HG02852 (cell line): ENCODE data around the gene MDFI.
"Not testable (repeated sequence)": the region's sequence is repeated elsewhere in the genome, so short reads cannot be mapped to it uniquely, and the experiment has no call there.

Experiments used
- ATAC-seq: cut with Tn5 transposase; IDR thresholded peaks from one replicate; pipeline ENCODE4 v1.9.1; 2021; ENCODE audit warnings: mild to moderate bottlenecking, moderate library complexity; ENCODE audit not compliant: unreplicated experiment

Gene MDFI

DNA sequence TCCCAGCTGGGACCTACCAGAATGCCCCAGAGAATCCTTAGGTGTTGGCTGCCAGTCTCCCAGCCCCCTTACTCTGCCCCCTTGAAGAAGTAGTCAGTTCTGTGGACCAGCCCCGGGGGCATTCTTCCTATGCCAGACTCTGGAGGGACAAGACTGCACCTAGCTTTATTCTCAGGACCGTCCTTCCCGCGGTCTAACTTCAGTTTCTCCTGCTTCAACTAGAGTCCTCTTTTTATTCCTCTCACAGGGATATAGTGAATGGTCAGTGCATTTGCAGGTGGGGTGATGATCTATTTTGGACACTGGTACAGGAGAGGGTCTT is 35.9 kb upstream of the MDFI start:
- ATAC-seq = no peak

DNA sequence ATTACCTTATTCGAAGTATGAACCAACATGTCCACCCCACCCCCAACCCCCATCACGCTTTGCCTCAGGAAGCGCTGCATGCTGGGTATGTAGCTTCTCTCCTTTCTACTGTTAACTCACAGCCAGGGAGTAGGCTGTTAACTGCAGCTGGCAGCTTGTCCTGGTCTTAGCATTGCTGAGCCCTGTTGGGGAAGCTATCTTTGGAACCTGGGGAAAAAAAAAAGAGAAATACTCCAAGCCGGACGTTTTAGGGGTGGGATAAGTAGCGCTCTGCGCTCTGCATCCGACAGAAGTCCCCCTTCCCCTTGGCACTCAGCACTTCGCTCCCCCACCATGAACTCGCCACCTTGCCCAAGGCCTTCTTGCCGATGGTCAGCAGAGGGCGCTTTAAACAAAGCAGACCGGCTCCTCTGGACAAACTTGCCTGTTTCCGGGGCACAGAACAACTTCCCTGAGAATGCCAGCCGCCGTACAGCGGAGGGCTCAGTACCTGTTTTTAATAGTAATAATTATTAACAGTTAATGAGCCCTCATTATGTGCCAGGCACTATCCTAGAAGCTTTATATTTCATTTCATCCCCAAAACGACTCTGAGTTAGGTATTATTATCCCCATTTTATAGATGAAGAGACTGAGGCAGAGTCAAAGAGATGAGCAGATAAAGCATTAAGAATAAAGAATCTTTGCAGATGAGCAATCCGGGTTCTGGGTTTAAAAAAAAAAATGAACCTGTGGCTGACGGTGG is 35.2 kb upstream of the MDFI start:
- ATAC-seq = no peak

DNA sequence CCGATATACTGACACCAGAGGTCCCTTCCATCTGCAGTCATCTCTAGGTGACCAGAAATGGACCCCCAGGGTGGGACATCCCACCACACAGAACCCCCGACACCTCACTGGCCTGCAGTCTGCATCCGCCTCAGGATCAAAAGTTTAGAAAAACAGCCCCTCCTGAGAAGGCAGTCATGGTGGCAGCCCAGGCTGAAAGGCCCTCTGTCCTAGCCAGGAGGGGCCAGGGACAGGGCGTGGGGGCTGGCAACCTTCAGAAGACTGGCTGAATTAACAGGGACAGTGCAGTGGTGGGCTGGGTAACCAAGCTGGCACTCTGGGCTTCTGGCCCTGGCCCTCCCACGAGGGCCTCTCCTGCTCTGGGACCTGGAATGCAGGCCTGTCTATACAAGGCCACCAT is 34.3 kb upstream of the MDFI start:
- no peak for ATAC-seq

DNA sequence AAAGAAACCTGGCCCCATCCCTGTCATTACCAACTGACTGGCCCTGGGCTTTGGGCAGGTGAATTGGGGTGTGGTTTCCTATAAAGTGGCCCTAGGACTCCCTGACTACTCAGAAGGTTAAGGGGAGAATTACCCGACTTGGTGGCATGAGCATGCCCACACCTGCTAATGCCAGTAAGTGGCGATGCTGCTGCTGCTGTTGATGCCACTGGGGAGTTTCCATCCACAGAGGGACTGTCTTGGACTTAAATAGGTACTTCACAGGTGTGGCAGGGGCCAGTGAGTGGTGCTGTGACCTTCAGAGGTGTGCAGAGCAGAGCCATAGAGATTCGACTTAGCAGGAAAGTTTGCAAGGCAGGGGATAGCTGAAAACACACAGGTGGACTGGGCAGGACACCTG is 32.6 kb upstream of the MDFI start:
- ATAC-seq = no peak

DNA sequence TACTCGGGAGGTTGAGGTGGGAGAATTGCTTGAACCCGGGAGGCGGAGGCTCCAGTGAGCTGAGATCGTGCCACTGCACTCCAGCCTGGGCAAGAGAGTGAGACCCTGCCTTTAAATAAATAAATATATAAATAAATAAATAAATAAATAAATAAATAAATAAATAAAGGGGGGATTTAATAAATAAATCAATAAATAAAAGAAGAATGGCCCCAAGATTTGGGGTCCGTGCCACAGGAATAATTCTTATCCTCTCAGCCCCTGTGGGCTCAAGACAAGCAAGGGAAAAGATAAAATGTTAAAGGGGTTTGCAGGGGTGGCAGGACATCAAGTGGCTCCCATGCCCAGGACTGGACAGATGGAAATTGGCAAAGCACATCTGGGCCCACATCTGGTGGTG is 31.2 kb upstream of the MDFI start:
- ATAC-seq = no peak

DNA sequence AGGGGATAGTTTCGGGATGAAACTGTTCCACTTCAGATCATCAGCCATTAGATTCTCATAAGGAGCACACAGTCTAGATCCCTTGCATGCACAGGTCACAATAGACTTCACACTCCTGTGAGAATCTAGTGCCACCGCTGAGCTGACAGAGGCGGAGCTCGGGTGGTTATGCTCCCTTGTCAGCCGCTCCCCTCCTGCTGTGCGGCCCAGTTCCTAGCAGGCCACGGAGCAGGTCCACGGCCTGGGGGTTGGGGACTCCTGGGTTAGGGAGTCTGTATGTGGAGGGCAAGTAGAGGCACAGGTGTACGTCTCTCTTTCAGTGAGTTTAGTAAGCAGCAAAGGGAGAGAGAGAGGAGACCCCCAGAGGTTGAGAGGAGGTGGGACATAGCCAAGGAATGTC is 30.5 kb upstream of the MDFI start:
- no peak for ATAC-seq

DNA sequence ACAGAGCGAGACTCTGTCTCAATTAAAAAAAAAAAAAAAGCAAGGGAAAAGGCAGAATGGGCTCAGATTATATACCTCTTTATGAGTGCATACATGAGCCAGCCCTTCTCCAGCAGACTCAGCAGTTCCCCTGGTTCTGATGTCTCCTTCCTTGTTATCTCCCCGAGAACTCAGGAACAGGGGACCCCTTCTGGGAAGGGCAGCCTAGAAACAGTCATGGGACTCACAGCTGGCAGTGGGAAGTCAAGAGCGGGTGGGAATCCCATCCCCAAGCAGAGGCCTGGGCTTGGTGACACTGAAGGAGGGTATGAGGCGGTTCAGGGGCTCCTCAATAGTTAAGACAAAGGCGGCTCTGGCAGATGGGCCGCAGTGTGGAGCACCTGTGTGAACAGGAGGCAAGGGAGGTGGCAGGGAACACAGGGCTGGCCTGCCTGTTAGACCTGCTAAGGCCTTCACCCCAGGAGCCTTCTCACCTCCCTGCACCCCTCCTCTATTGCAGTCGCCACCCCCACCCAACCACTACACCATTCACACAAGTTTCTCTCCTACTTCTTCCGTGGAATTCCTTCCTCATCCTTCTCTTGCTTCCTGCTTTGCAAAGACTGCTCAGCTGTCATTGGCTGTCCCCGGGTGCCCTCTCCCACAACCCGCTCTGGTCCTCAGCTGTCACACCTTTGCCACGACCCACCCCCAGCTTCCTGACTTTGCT is 29.7 kb upstream of the MDFI start:
- no peak for ATAC-seq

DNA sequence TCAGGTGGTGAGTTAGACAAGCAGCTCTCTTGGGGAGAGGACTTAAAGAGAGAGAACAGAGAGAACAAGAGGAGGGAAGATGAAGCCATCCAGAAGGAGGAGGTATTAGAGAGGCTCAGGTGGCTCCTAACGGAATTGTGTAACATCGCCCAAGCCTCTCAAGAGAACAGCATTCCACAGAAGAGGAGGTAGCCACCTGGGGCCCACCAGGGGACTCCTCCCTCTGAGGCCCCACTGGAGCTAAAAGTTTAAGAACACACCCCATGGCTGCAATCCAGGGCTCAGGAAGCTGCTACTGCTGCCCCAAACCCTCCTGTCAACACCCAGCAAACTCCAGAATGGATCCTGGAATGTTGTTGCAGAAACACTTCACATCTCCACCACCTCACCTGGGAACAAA is 23.6 kb upstream of the MDFI start:
- no peak for ATAC-seq

DNA sequence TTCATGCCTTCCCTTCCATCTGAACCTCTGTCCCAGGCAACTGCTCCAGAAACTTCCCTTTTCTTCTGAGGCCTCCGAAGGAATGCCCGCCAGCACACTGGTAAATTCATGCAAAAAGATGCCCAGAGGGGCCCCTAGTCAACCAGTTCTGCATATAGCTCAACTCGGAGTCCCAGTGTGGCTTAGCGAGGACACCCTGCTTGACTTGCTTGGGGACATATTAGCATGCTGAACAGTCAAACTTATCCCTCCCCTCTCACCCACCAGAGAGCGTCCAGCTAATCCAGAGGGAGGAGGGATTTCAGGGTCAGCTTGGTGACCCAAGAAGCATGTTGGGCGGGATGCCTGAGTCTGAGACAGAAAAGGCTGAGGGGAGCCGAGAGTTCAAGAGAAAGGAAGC is 23.0 kb upstream of the MDFI start:
- no peak for ATAC-seq

DNA sequence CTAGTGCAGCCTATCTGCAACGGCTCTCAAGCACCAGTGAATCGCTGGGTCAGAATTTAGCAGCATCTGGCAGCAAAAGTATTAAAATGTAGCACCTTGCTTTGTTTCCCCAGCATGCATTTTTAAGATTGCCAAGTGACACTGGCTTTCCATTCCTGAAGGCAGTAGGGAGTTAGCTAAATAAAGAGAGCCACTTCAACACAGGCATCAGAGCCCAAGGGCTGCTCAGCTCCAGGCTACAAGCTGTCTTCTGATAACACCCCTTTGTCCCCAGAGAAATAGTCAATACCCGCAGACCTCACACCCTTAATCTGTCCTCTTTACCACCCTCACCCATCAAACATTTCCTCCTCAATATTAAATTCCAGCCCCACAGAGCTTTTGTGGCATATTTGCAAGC is 19.7 kb upstream of the MDFI start:
- no peak for ATAC-seq

DNA sequence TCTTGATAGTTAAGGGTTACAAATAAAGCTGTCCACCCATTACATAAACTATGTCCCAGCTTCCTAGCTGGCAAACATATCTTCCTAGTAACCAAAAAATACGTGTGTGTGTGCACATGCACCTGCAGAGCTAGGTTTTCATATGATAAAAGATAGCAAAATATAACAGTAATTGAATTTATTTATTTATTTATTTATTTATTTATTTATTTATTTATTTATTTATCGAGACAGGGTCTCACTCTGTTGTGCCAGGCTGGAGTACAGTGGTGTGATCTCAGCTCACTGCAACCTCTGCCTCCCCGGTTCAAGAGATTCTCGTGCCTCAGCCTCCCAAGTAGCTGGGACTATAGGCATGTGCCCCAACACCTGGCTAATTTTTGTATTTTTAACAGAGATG is 19.1 kb upstream of the MDFI start:
- ATAC-seq = not testable (repeated sequence)

DNA sequence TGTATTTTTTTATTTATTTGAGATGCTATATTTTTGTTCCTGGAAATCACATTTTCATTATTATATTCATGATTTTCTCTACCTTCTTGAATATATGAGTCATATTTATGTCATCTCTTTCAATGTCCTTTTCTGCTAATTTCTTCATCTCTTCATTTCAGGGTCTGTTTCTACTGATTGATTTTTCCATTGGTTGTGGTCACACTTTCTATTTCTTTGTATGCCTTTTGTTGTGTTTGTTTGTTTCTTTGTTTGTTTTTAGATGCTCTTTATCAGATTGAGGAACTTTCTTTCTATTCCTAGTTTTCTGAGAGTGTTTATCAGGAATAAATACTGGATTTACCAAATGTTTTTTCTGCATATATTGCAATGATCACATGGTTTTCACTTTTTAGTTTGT is 16.9 kb upstream of the MDFI start:
- ATAC-seq = no peak

DNA sequence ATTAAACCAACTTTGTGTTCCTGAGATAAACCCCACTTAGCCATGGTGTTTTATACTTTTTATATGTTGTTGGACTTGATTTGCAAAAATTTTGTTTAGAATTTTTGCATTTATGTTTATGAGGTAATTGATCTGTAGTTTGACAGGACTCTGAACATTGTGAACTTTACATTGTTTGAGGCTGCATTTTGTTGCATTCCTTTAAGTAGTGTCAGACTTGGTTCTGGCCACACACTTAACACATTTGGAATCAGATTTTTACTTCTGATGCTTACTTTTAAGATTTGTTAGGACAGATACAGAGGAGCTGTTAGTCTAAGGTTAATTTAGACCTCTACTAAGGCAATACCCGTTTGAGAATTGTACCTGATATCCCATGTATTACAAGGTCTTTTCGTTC is 16.5 kb upstream of the MDFI start:
- ATAC-seq = no peak

DNA sequence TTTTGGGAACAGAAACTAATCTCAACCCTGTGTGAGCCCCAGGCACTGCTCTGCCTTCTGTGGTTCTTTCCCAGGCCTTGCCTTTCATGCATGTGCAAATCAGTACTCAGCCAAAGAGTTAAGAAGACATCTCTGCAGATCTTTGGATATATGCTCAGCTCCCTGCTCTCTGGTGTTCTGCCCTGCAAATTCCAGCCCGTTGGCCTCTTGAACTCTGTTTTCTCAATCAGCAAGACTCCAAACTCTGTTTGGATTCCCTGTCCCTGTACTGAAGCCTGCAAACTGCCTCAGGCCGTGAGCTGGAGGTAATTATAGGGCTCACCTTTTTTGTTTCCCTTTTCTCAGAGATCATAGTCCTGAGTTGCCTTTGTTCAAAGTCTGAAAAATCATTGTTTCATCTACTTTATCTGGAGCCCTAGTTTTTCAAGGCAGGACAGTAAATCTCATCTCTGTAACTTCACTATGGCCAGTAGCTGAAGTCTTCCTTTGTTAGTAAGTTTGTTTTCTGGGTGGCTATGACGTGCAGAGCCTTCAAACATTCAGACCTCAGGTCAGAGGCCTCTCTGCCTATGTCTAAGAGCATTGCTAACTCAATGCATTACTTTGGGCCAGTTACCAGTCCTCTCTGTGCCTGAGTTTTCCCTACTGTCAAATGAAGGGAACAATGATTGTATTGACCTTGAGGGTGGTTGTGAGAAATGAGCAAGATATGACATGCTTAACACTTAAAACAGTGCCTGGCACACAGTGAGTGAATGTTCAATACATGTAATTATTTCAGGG is 15.9 kb upstream of the MDFI start:
- no peak for ATAC-seq

DNA sequence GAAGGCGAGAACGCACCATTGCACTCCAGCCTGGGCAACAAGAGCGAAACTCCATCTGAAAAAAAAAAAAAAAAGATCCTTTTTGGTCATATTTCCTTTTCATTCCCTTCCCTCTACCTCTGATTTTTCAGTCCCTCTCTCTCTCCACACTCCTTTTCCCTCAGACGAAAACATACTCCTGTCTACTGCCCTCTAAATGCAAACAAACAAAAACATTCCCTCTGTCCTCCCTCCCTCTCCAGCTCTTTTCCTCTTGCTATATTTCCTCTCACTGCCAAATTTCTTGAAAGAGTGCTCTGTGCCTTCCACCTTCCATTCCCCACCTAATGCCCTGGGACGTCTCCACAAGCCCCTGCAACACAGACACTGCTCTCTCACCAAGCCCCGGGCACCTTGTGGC is 14.9 kb upstream of the MDFI start:
- no peak for ATAC-seq

DNA sequence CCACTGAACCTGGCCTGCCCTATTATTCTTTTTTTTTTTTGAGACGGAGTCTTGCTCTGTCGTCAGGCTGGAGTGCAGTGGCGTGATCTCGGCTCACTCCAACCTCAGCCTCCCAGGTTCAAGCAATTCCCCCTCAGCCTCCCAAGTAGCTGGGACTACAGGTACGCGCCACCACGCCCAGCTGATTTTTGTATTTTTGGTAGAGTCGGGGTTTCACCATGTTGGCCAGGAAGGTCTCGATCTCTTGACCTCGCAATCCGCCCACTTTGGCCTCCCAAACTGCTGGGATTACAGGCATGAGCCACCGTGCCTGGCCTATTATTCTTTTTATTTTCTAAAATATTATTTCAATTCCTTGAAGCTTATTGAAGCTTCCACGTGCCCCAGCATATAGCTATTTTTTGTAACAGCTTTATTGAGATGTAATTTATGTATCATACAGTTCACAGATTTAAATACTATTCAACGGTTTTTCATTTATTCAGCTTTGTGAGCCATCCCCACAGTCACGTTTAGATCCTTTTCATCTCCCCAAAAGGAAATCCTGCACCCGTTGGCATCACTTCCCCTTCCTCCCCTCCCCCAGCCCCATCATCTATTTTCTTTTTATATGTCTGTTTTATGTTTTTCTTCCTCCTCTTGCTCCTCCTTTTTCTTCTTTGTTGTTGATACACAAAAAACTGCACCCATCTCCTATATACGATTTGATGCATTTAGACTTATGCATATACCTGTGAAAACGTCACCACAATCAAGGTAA is 13.5 kb upstream of the MDFI start:
- no peak for ATAC-seq

DNA sequence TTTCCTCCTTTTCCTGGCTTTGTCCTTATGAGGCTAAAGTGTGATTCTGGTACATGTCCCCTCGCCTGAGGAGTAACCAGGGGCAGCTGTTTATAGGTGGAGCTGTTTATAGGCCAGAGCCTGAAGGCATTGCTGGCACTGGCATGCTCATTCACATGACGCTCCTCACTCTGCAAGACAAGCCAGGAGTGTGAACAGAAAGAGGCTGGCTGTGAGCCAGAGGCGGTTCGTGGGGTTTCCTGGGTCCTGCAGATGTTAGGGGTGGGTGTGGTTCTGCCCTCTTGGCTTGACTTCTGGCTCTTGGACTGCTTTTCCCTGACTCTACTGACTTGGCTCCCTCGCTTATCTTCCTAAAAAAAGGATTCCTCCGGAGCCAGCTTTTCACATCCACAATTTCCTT is 12.8 kb upstream of the MDFI start:
- no peak for ATAC-seq

DNA sequence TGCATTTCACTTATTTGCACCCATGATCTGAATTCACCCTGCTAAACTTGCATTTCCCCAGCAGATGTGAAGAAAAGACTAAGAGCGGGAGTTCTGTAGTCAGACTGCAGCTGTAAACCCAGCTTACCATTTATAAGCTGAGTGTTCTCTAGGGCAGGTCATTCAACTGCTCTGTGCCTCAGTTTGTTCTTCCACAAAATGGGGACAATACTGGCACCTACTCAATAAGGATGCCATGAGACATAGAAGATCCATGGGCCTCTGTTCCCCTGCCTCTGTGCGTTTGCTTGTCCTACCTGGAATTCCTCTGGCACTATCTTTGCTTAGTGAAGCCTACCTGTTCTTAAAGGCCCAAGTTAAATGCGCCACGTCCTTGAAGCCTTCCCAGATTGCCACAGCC is 12.2 kb upstream of the MDFI start:
- no peak for ATAC-seq

DNA sequence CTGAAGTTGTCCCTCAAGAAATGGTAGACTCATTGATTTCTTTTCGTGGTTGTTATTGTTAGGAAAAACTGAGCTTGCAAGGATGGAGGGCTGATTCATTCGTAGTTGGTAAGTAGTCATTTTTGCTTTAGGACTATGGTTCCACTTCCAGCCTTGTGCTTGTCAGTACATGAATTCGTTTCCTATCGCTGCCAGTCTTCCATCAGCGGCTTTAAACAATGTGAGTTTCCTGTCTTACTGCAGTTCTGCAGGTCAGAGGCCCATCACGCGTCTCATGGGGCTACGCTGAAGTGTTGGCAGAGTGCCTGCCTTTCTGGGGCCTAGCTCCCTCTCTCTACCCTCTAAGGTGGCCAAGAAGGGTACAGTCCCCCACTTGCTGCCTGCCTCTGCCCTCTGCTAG is 11.4 kb upstream of the MDFI start:
- no peak for ATAC-seq

DNA sequence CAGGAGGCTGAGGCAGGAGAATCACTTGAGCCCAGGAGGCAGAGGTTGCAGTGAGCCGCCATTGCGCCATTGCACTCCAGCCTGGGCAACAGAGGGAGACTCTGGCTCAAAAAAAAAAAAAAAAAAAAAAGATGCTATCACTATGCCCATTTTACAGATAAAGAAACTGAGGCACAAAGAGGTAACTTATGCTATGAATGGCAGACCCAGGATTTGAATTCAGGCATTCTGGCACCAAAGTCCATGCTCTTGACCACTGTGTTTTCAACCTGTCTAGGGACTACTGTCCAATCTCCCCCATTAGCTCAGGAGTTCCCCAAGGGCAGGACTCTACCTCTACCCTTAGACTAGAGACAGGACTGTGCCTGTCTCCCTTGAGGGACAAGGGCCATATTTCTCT is 9.1 kb upstream of the MDFI start:
- ATAC-seq = no peak

DNA sequence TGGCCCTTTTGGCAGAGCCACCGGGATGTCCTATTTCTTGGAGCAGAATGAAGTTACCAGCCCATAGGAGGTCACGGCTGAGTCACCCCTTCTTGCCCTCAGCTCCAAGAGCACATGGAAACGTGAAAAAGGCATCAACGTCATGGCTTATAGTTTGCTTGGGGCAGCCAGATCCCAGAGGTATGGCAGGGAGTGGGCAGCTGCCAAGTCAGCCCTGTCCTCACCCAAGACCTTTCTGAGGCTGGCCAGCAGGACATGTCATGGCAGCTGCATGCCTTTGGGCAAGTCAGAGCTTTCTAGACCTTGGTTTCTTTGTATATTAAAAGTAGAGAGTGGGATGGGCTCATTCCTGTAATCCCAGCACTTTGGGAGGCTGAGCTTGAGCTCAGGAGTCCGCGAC is 8.2 kb upstream of the MDFI start:
- no peak for ATAC-seq

DNA sequence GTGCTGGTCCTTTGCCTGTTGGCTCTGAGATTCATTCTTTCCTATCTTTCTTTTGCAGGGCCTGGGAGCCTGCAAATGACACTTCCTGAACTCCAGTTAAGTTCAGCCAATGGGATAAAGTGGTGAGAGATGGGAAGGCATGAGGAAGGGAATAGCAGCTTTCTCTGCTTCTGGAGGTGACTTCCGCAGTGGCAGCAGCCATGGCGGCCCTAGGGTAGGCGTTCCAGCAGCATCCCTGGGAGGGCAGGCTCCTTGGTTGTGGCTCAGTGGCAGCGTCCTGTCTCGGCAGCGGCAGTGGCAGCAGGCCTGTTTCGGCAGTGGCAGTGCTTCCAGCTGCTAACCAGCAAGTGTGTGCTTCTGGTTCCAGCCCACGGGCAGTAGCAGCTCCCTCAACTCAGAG is 7.3 kb upstream of the MDFI start:
- no peak for ATAC-seq
